Effector CD8-positive, alpha-beta T cell (primary cell): Measurements from ENCODE around the gene COL4A2.
"Not testable (repeated sequence)": the region's sequence is repeated elsewhere in the genome, so short reads cannot be mapped to it uniquely, and the experiment has no call there.

Experiments used
- DNase-seq: peaks from one replicate; lab custom pipeline; 2025; lab: John Stamatoyannopoulos, UW

COL4A2 gene

DNA sequence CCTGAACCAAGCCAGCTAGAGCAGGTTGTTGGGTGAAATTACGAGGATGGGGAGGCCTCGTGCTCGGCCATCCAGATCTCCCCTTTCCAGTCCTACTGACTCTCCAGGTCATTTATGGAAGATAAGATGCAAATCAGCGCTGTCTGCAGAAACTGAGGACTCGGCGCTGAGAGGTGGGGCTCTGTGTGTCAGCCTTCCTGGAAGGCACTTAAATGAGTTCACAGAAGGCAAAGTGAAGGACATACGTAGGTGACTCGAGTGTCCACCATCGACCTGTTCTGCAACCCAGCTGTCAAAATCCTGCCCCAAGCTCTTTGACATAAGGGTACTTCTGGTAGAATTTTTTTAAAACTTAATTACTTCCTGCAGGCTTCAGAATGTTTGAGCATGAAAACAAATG is 168.0 kb downstream of the COL4A2 start:
- DNase-seq = no peak

DNA sequence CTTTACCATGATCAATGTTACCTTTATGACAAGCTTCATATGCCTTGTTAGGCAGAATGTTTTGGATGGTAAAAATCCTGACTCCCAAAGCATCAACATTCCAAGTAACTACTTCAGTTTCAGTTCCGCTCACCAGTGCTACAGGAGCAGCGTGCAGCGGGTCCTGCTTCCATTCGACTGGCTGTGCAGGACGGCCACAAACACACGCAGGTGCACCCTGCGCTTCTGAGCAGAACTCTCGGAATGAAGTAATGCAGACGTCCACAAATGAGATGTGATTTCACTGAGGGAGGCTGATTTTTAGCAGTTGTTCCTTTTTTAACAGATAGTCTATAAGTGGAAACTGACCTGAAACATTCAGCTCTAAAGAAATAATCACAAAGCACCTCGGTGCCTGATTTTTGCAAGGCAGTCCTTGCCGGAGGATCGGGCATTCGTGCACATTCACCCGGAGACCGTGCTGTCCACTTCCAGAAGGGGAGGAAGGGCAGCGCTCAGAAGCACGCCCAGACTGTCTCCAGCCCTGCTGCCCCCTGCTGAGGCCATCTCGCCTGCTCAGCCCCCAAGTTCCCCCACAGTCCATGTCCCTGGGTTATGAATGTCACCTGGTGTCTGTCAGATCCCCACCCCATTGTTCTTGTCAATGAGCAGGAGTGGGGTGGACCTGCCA is 168.6 kb downstream of the COL4A2 start:
- no peak for DNase-seq

DNA sequence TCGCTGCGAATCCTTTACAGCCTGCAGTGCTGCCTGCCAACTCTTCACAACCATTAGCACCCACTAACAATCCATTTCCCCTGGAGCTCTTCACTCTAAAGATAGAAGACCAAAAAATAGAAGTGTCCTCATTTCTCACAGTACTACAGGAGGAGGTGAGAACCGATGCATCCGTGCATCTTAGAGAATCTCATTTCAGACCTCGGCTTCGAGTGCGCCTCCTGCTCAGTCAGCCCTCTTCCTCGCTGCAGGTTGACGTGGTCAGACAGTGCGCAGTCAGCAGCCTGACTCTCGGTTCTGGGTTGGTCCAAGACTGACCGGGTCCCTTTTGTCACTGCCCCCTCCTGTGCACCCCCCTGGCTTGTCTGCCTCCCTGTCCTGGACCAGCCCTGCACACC is 169.1 kb downstream of the COL4A2 start:
- DNase-seq = no peak

DNA sequence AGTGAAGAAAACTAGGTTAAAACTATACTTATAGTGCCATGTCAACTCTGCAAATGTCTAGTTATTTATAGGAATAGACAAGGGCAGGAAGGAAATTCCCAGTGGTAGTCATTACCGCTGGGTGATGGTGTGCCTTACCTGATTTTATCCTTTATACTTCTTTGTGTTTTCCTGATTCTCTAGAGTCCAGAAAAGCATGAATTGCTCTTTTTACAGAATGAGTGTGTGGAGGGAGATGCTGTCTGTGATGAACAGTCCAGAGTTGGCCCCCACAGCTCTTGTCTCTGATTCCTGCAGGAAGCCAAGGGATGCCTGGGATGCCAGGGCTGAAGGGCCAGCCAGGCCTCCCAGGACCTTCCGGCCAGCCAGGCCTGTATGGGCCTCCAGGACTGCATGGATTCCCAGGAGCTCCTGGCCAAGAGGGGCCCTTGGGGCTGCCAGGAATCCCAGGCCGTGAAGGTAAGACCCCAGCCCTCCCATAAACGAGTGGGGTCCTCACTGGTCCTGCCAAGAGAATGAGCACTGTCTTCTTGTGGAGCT is 170.7 kb downstream of the COL4A2 start:
- DNase-seq = no peak

GRCh38 chr13:110478405-110479214 is 171.5 kb downstream of the COL4A2 start:
- DNase-seq = no peak

- DNase-seq = no peak
Measured at GRCh38 chr13:110479215-110479545, 172.1 kb downstream of the COL4A2 start.

- DNase-seq = no peak
Measured at GRCh38 chr13:110479648-110480047, 172.6 kb downstream of the COL4A2 start.

DNA sequence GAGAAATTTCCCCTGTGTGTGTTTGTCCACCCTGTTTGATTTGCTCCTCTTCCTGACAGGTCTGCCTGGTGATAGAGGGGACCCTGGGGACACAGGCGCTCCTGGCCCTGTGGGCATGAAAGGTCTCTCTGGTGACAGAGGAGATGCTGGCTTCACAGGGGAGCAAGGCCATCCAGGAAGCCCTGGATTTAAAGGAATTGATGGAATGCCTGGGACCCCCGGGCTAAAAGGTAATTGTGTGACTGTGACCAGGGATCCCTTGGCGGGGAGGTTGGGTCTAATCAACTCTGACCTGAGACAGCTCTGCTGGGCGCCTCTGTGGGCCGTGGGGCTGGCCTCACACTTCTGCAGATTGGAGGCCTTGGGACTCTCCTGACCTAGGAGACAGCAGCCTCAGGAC is 173.1 kb downstream of the COL4A2 start:
- no peak for DNase-seq

- DNase-seq = no peak
Measured at GRCh38 chr13:110483386-110483968, 176.4 kb downstream of the COL4A2 start.

- DNase-seq = no peak
Measured at GRCh38 chr13:110484290-110485048, 177.4 kb downstream of the COL4A2 start.

GRCh38 chr13:110485604-110486003 is 178.5 kb downstream of the COL4A2 start:
- no peak for DNase-seq

GRCh38 chr13:110486061-110486715 is 179.1 kb downstream of the COL4A2 start:
- DNase-seq = no peak

GRCh38 chr13:110486880-110487279 is 179.8 kb downstream of the COL4A2 start:
- not testable (repeated sequence) for DNase-seq

DNA sequence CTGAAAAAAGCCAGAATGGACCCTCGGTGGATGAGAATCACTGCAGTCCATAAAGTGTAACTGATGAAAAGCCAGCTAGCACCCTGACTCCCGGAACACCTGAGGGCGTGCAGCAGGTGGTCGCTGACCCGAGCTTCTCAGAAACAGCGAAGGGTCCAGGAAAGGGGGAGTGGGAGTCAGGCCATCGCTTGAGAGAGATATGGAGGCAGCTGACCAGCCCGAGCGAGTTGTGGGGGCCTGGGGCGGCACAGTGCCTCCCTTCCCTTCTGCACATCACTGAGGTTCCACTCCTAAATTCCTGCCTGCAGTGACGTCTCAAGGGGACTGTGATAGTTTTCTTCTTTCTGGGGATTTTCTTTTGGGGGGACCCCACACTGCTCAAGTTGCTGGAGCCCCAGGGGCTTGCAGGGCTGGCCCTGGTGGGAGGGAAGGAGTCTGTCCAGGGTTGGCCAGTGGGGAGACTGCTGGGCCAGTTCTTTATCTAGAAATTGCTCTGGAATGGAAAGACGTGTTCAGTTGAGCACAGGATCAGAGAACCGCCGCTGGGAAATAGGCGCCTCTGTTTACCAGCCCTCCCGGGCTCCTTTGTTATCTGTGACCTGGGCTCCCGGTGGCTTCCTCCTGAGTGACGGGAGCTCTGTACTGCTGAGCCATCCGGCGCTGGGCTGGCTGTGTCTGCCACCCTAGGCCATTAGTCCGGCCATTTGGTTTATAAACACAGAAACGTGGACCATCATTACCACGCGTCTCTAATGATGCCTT is 183.1 kb downstream of the COL4A2 start:
- DNase-seq = no peak

DNA sequence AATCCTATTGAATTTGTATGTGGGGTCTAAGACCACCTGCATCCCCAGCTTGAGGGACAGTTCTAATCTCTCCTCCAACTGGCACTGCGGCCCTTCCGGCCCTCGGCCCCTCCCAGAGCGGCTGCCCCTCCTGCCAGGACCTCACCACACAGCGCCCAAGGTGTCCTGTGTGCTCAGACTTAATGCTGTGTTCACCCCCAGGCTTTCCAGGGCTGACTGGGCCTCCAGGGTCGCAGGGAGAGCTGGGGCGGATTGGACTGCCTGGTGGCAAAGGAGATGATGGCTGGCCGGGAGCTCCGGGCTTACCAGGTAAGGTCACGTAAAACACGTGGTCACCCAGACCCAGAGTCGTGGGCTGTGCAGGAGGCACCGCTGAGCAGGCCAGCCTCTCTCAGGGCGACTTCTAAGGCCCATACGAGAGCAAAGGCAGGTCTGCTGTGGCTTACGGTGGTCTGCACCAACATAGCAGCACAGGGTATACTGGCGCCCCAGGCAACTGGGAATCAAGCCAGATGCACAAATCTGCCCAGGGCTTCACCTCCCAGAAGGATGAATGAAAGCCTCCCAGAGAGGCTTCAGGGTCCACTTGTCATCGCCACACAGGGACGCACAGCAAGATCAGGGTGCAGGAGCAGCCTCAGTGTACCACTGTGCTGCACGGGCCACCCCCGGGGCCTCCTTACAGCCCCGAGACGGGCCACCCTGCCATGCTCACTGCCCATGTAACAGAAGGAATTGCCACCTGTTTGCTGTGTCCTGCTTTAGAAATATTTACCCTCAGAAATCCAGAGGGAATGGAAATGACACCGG is 185.0 kb downstream of the COL4A2 start:
- DNase-seq = no peak

DNA sequence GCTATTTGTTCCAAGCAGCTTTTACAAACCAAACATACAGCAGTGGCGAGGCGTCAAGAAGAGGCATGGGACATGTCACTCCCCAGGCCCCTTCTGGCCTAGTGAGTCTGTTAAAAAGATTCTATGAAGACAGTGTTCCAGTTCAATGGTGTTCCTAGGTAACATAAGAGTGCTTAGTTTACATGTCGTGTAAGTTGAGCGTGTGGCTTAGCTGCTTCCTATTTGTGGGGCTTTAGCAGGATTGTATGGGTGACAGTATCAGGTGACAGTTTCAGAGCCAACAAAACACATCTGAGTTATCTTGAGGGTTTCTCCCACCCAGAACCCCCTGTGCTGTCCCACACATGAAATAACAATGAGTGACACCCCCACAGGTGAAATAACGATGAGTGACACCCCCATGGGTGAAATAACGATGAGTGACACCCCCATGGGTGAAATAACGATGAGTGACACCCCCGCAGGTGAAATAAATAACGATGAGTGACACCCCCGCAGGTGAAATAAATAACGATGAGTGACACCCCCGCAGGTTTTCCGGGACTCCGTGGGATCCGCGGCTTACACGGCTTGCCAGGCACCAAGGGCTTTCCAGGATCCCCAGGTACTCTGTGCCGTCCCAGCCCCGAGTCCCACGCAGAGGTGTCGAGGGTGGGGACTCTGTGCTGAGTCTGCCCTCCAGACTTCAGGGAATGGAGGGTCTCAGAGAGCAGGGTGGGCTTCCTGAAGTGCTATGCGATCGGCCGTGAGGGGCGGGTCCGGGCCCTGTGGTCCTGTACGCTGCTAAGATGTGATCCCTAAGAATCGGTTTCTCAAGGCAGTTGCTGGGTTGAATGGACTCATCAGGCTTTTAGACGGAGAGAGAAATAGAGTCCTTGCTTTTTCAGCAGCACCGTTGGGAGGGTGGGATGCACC is 185.9 kb downstream of the COL4A2 start:
- no peak for DNase-seq

GRCh38 chr13:110493613-110494012 is 186.5 kb downstream of the COL4A2 start:
- DNase-seq = no peak

DNA sequence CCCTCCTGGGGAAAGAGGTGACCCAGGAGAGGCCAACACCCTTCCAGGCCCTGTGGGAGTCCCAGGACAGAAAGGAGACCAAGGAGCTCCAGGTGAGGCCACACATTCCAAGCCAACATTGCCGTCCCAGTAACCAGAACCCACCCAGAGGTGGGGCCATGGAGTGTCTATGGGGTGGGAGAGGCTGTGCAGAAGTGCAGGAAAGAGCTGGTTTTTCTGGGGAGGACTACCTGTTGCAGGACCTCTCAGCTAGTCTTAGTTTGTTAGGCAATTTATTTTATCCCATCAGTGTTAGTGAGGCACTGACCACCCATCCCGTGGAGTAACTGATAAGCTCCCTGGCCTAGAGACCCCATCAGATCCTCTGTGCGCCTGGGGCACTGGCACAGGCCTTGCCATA is 188.3 kb downstream of the COL4A2 start:
- no peak for DNase-seq

DNA sequence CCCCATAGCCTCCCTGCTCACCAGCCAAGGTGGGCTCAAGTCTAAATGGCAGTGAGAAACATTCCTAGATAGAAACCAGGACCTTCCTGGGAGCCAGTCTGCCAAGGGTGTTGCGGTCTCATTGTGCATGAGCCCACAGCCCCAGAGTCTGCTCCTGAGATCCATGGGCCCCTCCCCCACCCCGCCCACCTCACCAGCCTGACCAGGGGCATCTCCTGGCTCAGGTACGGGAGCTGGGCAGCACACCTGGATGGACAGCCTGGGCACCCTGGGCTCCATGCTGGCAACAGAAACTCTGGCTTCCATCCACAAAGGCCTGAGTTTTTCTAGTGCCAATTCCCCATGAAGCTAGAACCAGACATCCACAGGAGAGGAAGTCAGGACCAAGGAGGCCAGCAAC is 188.8 kb downstream of the COL4A2 start:
- DNase-seq = no peak
